ES-I3 (cell line): ENCODE measurements around the gene MAN2A2.

ENCODE experiments used
- H3K36me3 ChIP-seq: 2 replicates; pipeline ENCODE4 v1.6.1; 2013; ENCODE audit warnings: mild to moderate bottlenecking, low read length, control low read depth, moderate library complexity; ENCODE audit not compliant: insufficient read depth
- H3K4me1 ChIP-seq: 2 replicates; pipeline ENCODE4 v1.6.1; 2013; ENCODE audit warnings: mild to moderate bottlenecking, control low read depth, low read length; ENCODE audit not compliant: insufficient read depth
- H3K9ac ChIP-seq: 2 replicates; pipeline ENCODE4 v1.6.1; 2013; ENCODE audit warnings: low read depth, mild to moderate bottlenecking, low read length, moderate library complexity
- H3K9me3 ChIP-seq: 2 replicates; pipeline ENCODE4 v1.6.1; 2013; ENCODE audit warnings: mild to moderate bottlenecking, low read length, moderate library complexity; ENCODE audit not compliant: control insufficient read depth, insufficient read depth

MAN2A2 gene

GRCh38 chr15:90902840-90903732 lies at the start of gene MAN2A2:
Gene MAN2A2, plus strand, starts transcription at chr15:90903302. Its CDS starts 906 bp downstream, at chr15:90904208.
- no peaks in the 10 kb centered on the region for H3K9me3 ChIP-seq

GRCh38 chr15:90855139-90855538 lies 48.0 kb upstream of the MAN2A2 start:
- H3K9ac ChIP-seq = no peak overlapping the region
- H3K9me3 ChIP-seq = no peaks in the 10 kb centered on the region; the same call in 1 of the 2 replicates
- H3K4me1 ChIP-seq = peaks cover 5% of the 10 kb centered on the region; the same call in 1 of the 2 replicates
- H3K36me3 ChIP-seq = no peaks in the 10 kb centered on the region

More at GRCh38 chr15:90902840-90903732, at the start of gene MAN2A2:
- Histone ChIP-seq H3K36me3 (no peaks in the 10 kb centered on the region; the same call in 1 of the 2 replicates), H3K4me1 (no peaks in the 10 kb centered on the region), H3K9ac (peak within 1 kb of the TSS; percentile 81)

GRCh38 chr15:90857337-90857736 lies 45.8 kb upstream of the MAN2A2 start:
- peaks cover 5% of the 10 kb centered on the region; the same call in 1 of the 2 replicates for H3K4me1 ChIP-seq
- no peaks in the 10 kb centered on the region for H3K36me3 ChIP-seq
- no peak overlapping the region for H3K9ac ChIP-seq
- no peaks in the 10 kb centered on the region for H3K9me3 ChIP-seq

GRCh38 chr15:90857883-90858443 lies 45.1 kb upstream of the MAN2A2 start:
- Histone ChIP-seq H3K36me3 (no peaks in the 10 kb centered on the region), H3K9ac (no peak overlapping the region), H3K9me3 (no peaks in the 10 kb centered on the region), H3K4me1 (peaks cover 5% of the 10 kb centered on the region; the same call in 1 of the 2 replicates)

- Histone ChIP-seq H3K36me3 (no peaks in the 10 kb centered on the region), H3K9me3 (no peaks in the 10 kb centered on the region), H3K9ac (no peak overlapping the region), H3K4me1 (peaks cover 15% of the 10 kb centered on the region; the same call in 1 of the 2 replicates)
Measured at GRCh38 chr15:90859234-90860131, 43.6 kb upstream of the MAN2A2 start.

- Histone ChIP-seq H3K9me3 (no peaks in the 10 kb centered on the region), H3K9ac (no peak overlapping the region), H3K4me1 (peaks cover 15% of the 10 kb centered on the region; the same call in 1 of the 2 replicates), H3K36me3 (no peaks in the 10 kb centered on the region)
Measured at GRCh38 chr15:90860450-90860849, 42.7 kb upstream of the MAN2A2 start.

- Histone ChIP-seq H3K36me3 (no peaks in the 10 kb centered on the region), H3K9ac (no peak overlapping the region), H3K4me1 (peaks cover 15% of the 10 kb centered on the region; the same call in 1 of the 2 replicates), H3K9me3 (no peaks in the 10 kb centered on the region)
Measured at GRCh38 chr15:90860942-90861675, 42.0 kb upstream of the MAN2A2 start.

GRCh38 chr15:90862487-90862886 lies 40.6 kb upstream of the MAN2A2 start:
- no peaks in the 10 kb centered on the region for H3K36me3 ChIP-seq
- H3K9ac ChIP-seq = no peak overlapping the region
- H3K4me1 ChIP-seq = peaks cover 15% of the 10 kb centered on the region; the same call in 1 of the 2 replicates
- H3K9me3 ChIP-seq = no peaks in the 10 kb centered on the region

GRCh38 chr15:90862964-90863778 lies 39.9 kb upstream of the MAN2A2 start:
- Histone ChIP-seq H3K4me1 (peaks cover 18% of the 10 kb centered on the region), H3K9ac (no peak overlapping the region), H3K9me3 (no peaks in the 10 kb centered on the region), H3K36me3 (no peaks in the 10 kb centered on the region)

- H3K9me3 ChIP-seq = no peaks in the 10 kb centered on the region
- peaks cover 27% of the 10 kb centered on the region for H3K4me1 ChIP-seq
- no peak overlapping the region for H3K9ac ChIP-seq
- no peaks in the 10 kb centered on the region for H3K36me3 ChIP-seq
Measured at GRCh38 chr15:90863987-90864386, 39.1 kb upstream of the MAN2A2 start.

- Histone ChIP-seq H3K4me1 (peaks cover 26% of the 10 kb centered on the region), H3K36me3 (no peaks in the 10 kb centered on the region), H3K9ac (no peak overlapping the region), H3K9me3 (no peaks in the 10 kb centered on the region)
Measured at GRCh38 chr15:90864507-90864906, 38.6 kb upstream of the MAN2A2 start.

GRCh38 chr15:90865702-90866101 lies 37.4 kb upstream of the MAN2A2 start:
- Histone ChIP-seq H3K4me1 (peaks cover 34% of the 10 kb centered on the region), H3K9ac (no peak overlapping the region)

GRCh38 chr15:90866161-90866715 lies 36.9 kb upstream of the MAN2A2 start:
- peaks cover 34% of the 10 kb centered on the region for H3K4me1 ChIP-seq
- H3K9me3 ChIP-seq = no peaks in the 10 kb centered on the region
- H3K9ac ChIP-seq = no peak overlapping the region
- no peaks in the 10 kb centered on the region for H3K36me3 ChIP-seq

More at GRCh38 chr15:90865702-90866101, 37.4 kb upstream of the MAN2A2 start:
- H3K36me3 ChIP-seq = no peaks in the 10 kb centered on the region
- H3K9me3 ChIP-seq = no peaks in the 10 kb centered on the region
